ENCODE measurements around the gene CIRBP. TPM values are rescaled to one million over a fixed set of nuclear protein-coding genes. Genes with fewer than 3 reads are reported as not detected.

Gene CIRBP
- total and polyA plus RNA-seq, 7 donors: 137 to 591 (median 296) TPM

GRCh38 chr19:1224847-1225246 is 44.3 kb upstream of the CIRBP start:
- WGBS, 3 donors: 85 to 91% (median 86%) methylated on average over 14 to 16 of the region's 16 CpGs
- no peak for DNase-seq
- H3K4me1 ChIP-seq: peaks cover 33% of the 10 kb centered on the region
- H3K27me3 ChIP-seq (ENCODE audit: insufficient read depth in 3 of 3, low read length in 2 of 3): no peaks in the 10 kb centered on the region
- peaks cover 0 to 76% of the 10 kb centered on the region in 2 donors for H3K36me3 ChIP-seq (ENCODE audit: insufficient read depth in 1 of 2, low read depth in 1 of 2)
- H3K27ac ChIP-seq: no peak overlapping the region
- H3K4me3 ChIP-seq: no peak overlapping the region
- no peaks in the 10 kb centered on the region for H3K9me3 ChIP-seq
- intact Hi-C loops (cut with DNase I): no loop called here
- TF ChIP-seq CTCF (IDR thresholded peaks at IDR 0.05): no peak
- ATAC-seq: no peak

GRCh38 chr19:1225440-1226226 is 43.5 kb upstream of the CIRBP start:
- no peak for ATAC-seq

GRCh38 chr19:1226227-1226518 is 43.0 kb upstream of the CIRBP start:
- H3K4me1 ChIP-seq: peaks cover 24% of the 10 kb centered on the region
- intact Hi-C loops (cut with DNase I): no loop called here
- 90 to 94% (median 93%) methylated on average over 9 to 11 of the region's 11 CpGs for WGBS, 3 donors
- H3K27ac ChIP-seq: no peak overlapping the region
- H3K9me3 ChIP-seq: no peaks in the 10 kb centered on the region
- H3K36me3 ChIP-seq (ENCODE audit: insufficient read depth in 1 of 2, low read depth in 1 of 2): peaks cover 0 to 62% of the 10 kb centered on the region in 2 donors
- no peak overlapping the region for H3K4me3 ChIP-seq
- H3K27me3 ChIP-seq (ENCODE audit: insufficient read depth in 3 of 3, low read length in 2 of 3): no peaks in the 10 kb centered on the region
- DNase-seq (no peak), ATAC-seq (no peak)
- TF ChIP-seq CTCF (IDR thresholded peaks at IDR 0.05): no peak

More at GRCh38 chr19:1225440-1226226, 43.5 kb upstream of the CIRBP start:
- H3K4me1 ChIP-seq: peaks cover 29% of the 10 kb centered on the region
- H3K27me3 ChIP-seq (ENCODE audit: insufficient read depth in 3 of 3, low read length in 2 of 3): no peaks in the 10 kb centered on the region
- no peak for TF ChIP-seq CTCF (IDR thresholded peaks at IDR 0.05)
- H3K4me3 ChIP-seq: no peak overlapping the region
- intact Hi-C loops (cut with DNase I): no loop called here
- H3K36me3 ChIP-seq (ENCODE audit: insufficient read depth in 1 of 2, low read depth in 1 of 2): peaks cover 0 to 68% of the 10 kb centered on the region in 2 donors
- H3K9me3 ChIP-seq: no peaks in the 10 kb centered on the region
- no peak overlapping the region for H3K27ac ChIP-seq
- WGBS, 3 donors: 83 to 90% (median 90%) methylated on average over 28 to 29 of the region's 29 CpGs
- DNase-seq: no peak

GRCh38 chr19:1226522-1227303 is 42.4 kb upstream of the CIRBP start:
- 86 to 94% (median 93%) methylated on average over 44 to 50 of the region's 50 CpGs for WGBS, 3 donors
- no peak for DNase-seq
- intact Hi-C loops (cut with DNase I): no loop called here
- no peak for TF ChIP-seq CTCF (IDR thresholded peaks at IDR 0.05)
- H3K27ac ChIP-seq: no peak overlapping the region
- no peaks in the 10 kb centered on the region for H3K27me3 ChIP-seq (ENCODE audit: insufficient read depth in 3 of 3, low read length in 2 of 3)
- H3K9me3 ChIP-seq: no peaks in the 10 kb centered on the region
- H3K4me3 ChIP-seq: no peak overlapping the region
- H3K36me3 ChIP-seq (ENCODE audit: insufficient read depth in 1 of 2, low read depth in 1 of 2): peaks cover 0 to 58% of the 10 kb centered on the region in 2 donors
- ATAC-seq: no peak
- H3K4me1 ChIP-seq: peaks cover 19% of the 10 kb centered on the region

Data from psoas muscle (tissue), 8 donors.